Measurements from ENCODE around the gene AHDC1. TPM values are rescaled to one million over a fixed set of nuclear protein-coding genes. Genes with fewer than 3 reads are reported as not detected.

AHDC1 gene
- total RNA-seq, 1 donor from 2014 or later: 124 TPM

GRCh38 chr1:27601771-27602461 lies 2.0 kb downstream of the AHDC1 start:
- H3K27ac Mint-ChIP-seq (ENCODE audit: unreplicated experiment): peak overlapping the region; percentile 86
- H3K4me1 Mint-ChIP-seq (ENCODE audit: unreplicated experiment): peaks cover 10% of the 10 kb centered on the region
- no peaks in the 10 kb centered on the region for H3K9me3 Mint-ChIP-seq (ENCODE audit: unreplicated experiment)

DNA sequence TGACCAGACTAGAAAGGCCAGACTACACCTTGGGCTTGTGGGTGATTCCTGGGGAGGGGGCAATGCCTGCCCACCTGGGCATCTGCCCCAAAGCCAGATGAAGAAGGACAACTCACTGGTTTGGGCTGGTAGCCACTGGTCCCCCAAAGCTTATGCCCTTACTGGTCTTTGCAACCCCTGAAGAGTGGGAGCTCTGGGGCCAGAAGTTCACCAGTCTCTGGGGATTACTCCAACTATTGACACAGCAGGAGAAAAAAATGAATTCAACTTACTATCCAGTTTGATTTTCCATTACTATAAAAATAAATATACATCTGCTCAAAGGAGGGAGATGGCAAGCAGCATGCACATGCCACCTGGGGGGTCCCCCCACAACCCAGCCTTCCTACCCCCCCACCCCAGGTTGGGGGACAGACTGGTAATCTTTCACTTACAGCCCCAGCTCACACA lies 2.6 kb downstream of the AHDC1 start:
- Mint-ChIP-seq H3K4me1 (ENCODE audit: unreplicated experiment) (peaks cover 10% of the 10 kb centered on the region), H3K27me3 (ENCODE audit: unreplicated experiment) (no peaks in the 10 kb centered on the region), H3K27ac (ENCODE audit: unreplicated experiment) (no peak overlapping the region), H3K9me3 (ENCODE audit: unreplicated experiment) (no peaks in the 10 kb centered on the region), H3K4me3 (ENCODE audit: unreplicated experiment) (no peak overlapping the region), H3K36me3 (ENCODE audit: unreplicated experiment) (no peaks in the 10 kb centered on the region)
- TF ChIP-seq CTCF (IDR thresholded peaks at IDR 0.05): no peak
- DNase-seq (ENCODE audit: extremely low spot score, unreplicated experiment): no peak

More at GRCh38 chr1:27601771-27602461, 2.0 kb downstream of the AHDC1 start:
- DNase-seq (ENCODE audit: extremely low spot score, unreplicated experiment): no peak
- no peak for TF ChIP-seq CTCF (IDR thresholded peaks at IDR 0.05)
- H3K27me3 Mint-ChIP-seq (ENCODE audit: unreplicated experiment): no peaks in the 10 kb centered on the region
- no peaks in the 10 kb centered on the region for H3K36me3 Mint-ChIP-seq (ENCODE audit: unreplicated experiment)
- no peak overlapping the region for H3K4me3 Mint-ChIP-seq (ENCODE audit: unreplicated experiment)

DNA sequence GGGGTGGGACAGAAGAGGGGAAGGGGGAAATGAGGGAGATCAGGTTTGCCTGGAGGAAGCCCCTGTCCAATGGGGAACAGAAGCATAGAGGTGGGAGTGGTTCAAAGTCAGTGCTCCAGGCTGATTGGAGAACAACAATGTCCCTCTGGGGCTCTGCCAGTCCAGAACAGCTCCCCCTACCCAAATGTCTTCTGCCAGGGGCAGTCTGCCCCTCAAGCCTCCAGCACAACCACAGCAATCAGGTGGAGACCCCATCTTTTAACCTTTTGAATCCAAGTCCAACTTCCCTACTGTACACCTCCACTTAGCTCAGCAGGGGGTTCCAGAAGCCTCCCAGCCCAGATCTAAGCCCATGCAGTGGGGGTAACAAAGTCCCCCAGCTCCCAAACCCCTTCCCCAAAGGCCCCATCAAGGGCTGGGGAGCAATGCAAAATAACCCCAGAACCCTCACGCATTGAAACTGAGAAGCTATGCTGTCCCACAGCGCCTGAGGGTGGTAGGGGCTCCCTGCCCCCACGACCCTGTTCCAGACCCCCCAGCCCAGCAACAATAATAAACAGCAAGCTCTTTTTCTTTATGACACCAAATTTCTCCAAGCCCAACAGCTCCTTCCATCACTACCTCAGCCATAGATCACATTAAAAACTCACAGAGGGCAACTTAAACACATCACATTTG lies 3.3 kb downstream of the AHDC1 start:
- Mint-ChIP-seq H3K36me3 (ENCODE audit: unreplicated experiment) (no peaks in the 10 kb centered on the region), H3K4me3 (ENCODE audit: unreplicated experiment) (no peak overlapping the region), H3K9me3 (ENCODE audit: unreplicated experiment) (no peaks in the 10 kb centered on the region), H3K4me1 (ENCODE audit: unreplicated experiment) (peaks cover 10% of the 10 kb centered on the region), H3K27me3 (ENCODE audit: unreplicated experiment) (no peaks in the 10 kb centered on the region), H3K27ac (ENCODE audit: unreplicated experiment) (no peak overlapping the region)
- no peak for DNase-seq (ENCODE audit: extremely low spot score, unreplicated experiment)
- TF ChIP-seq CTCF (IDR thresholded peaks at IDR 0.05): peak; percentile 33

- Mint-ChIP-seq H3K9me3 (ENCODE audit: unreplicated experiment) (no peaks in the 10 kb centered on the region), H3K4me3 (ENCODE audit: unreplicated experiment) (no peak overlapping the region), H3K4me1 (ENCODE audit: unreplicated experiment) (peaks cover 5% of the 10 kb centered on the region), H3K36me3 (ENCODE audit: unreplicated experiment) (no peaks in the 10 kb centered on the region), H3K27me3 (ENCODE audit: unreplicated experiment) (no peaks in the 10 kb centered on the region), H3K27ac (ENCODE audit: unreplicated experiment) (no peak overlapping the region)
- TF ChIP-seq CTCF (IDR thresholded peaks at IDR 0.05): no peak
- no peak for DNase-seq (ENCODE audit: extremely low spot score, unreplicated experiment)
Measured at GRCh38 chr1:27599605-27600497, 4.1 kb downstream of the AHDC1 start.
